Inflammatory macrophage treated with lipopolysaccharide for 1 hour (primary cell): ENCODE measurements around the gene LYPD3.

Source experiments
- DNase-seq, 2 donors: peaks; one replicate each; pipeline ENCODE4 v3.0.0-alpha.2; 2020 to 2022

The LYPD3 gene

DNA sequence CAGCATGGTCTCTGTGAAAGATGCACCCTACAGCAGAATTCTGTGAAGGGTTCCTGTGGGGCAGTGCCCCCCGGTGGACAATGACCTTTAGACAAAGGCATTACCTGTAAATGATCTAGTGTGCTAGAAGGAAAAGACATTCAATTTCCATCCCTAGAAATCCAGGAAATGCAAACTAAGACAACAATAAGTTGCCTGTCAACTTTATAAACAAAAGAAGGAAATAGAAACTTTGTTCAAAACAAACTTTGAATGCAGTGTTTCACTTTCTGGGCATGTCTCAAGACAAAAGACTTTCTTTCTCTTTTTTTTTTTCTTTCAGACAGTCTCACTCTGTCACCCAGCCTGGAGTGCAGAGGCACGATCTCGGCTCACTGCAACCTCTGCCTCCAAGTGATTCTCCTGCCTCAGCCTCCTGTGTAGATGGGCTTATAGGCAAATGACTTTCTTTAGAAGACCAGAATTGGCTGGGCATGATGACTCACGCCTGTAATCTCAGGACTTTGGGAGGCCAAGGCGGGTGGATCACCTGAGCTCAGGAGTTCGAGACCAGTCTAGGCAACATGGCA is 35.2 kb downstream of the LYPD3 start:
- DNase-seq, result no peak

GRCh38 chr19:43429395-43429794 is 36.0 kb downstream of the LYPD3 start:
- DNase-seq, result no peak

GRCh38 chr19:43425567-43426392 is 39.6 kb downstream of the LYPD3 start:
- DNase-seq, result no peak

- no peak for DNase-seq
These were observed 41.6 kb downstream of the LYPD3 start for GRCh38 chr19:43423779-43424178.

DNA sequence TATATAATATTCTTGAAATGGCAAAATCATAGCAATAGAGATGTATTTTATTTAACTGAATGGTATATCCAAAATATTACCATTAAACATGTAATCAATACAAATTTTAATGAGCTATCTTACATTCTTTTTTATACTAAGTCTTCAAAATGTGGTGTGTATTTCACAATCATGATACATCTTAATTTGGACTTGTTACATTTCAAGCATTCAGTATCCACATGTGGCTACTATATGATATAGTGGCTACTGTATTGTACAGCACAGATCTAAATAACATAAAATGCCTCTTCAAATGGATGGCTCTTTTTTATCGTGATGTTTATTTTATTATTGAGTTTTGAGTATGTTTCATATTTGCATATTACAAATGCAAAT is 42.7 kb downstream of the LYPD3 start:
- DNase-seq, result no peak

DNA sequence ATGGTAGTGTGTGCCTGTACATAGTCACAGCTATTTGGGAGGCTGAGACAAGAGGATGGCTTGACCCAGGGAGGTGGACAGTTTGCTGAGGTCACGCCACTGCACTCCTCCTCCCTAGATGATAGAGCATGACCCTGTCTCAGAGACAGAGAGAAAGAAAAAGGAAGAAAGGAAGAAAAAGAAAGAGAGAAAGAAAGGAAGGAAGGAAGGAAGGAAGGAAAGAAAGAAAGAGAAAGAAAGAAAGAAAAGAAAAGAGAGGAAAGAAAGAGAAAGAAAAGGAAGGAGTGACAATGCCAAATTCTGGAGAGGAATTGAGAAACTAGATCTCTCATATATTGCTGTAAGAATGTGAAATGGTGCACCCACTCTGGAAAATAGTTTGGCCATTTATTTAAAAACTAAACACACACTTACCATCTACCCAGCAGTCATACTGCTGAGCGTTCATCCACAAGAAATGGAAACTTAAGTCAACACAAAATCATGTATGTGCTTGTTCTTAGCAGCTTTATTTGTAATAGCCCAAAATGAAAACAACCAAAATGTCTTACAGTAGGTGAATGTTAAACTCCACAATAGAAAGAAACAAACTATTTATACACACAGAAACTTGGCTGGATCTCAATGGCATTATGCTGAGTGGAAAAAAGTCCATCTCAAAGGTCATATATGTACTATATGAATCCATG is 43.3 kb downstream of the LYPD3 start:
- DNase-seq, result no peak

GRCh38 chr19:43420954-43421353 is 44.5 kb downstream of the LYPD3 start:
- no peak for DNase-seq

DNA sequence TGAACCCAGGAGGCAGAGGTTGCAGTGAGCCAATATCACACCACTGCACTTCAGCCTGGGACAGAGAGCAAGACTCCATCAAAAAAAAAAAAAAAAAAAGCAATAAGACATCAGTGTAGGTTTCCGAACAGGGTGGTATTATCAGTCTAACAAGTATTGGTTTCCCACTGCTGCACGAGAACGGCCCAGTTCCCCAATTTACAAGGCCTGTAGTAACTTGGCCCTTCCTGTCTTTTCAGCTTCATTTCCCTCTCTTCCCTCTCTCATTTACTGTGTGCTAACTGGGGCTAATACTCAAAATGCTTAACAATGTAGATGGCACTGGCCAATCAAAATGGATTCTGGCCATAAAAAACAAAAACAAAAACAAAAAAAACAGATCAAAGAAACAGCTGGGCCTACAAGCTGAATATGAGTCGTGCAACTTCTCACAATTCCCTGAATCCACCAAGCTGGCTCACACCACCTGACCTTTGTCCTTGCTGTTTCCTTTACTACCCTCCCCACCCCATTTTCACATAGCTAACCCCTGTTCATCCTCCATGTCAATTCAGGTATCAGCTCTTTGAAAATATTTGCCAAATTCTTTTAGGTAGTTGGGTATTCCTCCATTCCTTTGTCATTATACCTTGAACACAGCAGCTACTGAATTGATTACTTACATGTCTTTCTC is 48.3 kb downstream of the LYPD3 start:
- DNase-seq, result no peak

DNA sequence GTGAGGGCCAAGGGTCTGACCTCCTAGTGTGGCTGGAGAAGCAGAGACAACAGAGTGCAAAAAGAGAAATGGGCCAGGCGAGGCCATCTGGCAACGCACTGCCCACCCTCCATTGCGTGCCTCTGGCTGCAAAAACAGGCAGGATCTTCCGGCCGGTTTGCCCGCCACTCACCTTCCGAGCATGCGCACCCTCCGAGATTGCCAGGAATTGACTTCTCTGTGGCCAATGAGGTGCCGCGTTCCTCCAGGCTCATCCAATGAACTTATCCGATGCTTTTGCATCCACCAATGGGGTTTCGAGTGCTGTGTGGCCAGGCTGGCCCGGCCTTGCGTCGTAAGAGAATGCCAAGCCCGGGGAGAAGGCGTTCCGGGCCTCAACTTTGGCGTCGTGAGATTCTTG is 50.9 kb downstream of the LYPD3 start, which contains the start of gene TEX101:
Gene TEX101 (plus strand): TSS at position 337 of the 400 bp plus-strand sequence. CDS start 1,030 bp downstream, outside the sequence.
- no peak for DNase-seq

GRCh38 chr19:43412441-43412840 is 53.0 kb downstream of the LYPD3 start:
- DNase-seq, result no peak
